Measurements from ENCODE around the gene NTM.

The NTM gene

GRCh38 chr11:131776211-131776610, 405.8 kb downstream of the NTM start:
- Histone ChIP-seq H3K27me3 (ENCODE audit: low read depth, low read length) (peaks cover 21% of the 10 kb centered on the region; the same call in 1 of the 2 replicates), H3K4me3 (ENCODE audit: low read length) (no peak overlapping the region), H3K4me1 (ENCODE audit: low read length) (no peaks in the 10 kb centered on the region), H3K27ac (ENCODE audit: low read length) (no peak overlapping the region), H3K9me3 (ENCODE audit: insufficient read depth, low read length) (no peaks in the 10 kb centered on the region), H3K79me2 (ENCODE audit: low read length) (no peaks in the 10 kb centered on the region), H3K4me2 (ENCODE audit: low read length) (no peak overlapping the region), H3K36me3 (replicated peaks; ENCODE audit: low read depth, low read length) (no peaks in the 10 kb centered on the region), H2AFZ (ENCODE audit: low read depth, low read length) (no peak overlapping the region), H3K9ac (ENCODE audit: low read length) (no peak overlapping the region), H4K20me1 (ENCODE audit: insufficient read depth, low read length) (no peaks in the 10 kb centered on the region)
- TF ChIP-seq CTCF (IDR thresholded peaks at IDR 0.05; ENCODE audit: low read depth, low read length) (no peak), EZH2phosphoT487 (IDR thresholded peaks at IDR 0.05; ENCODE audit: low read depth) (no peak)

GRCh38 chr11:131785801-131786200, 415.4 kb downstream of the NTM start:
- H3K4me3 ChIP-seq (ENCODE audit: low read length) = no peak overlapping the region
- H3K27me3 ChIP-seq (ENCODE audit: low read depth, low read length) = peaks cover 12% of the 10 kb centered on the region; the same call in 1 of the 2 replicates
- no peak overlapping the region for H2AFZ ChIP-seq (ENCODE audit: low read depth, low read length)
- no peaks in the 10 kb centered on the region for H4K20me1 ChIP-seq (ENCODE audit: insufficient read depth, low read length)
- no peaks in the 10 kb centered on the region for H3K79me2 ChIP-seq (ENCODE audit: low read length)
- no peak overlapping the region for H3K27ac ChIP-seq (ENCODE audit: low read length)
- TF ChIP-seq CTCF (IDR thresholded peaks at IDR 0.05; ENCODE audit: low read depth, low read length) (no peak), EZH2phosphoT487 (IDR thresholded peaks at IDR 0.05; ENCODE audit: low read depth) (no peak)
- no peaks in the 10 kb centered on the region for H3K36me3 ChIP-seq (replicated peaks; ENCODE audit: low read depth, low read length)
- no peak overlapping the region for H3K9ac ChIP-seq (ENCODE audit: low read length)
- H3K4me2 ChIP-seq (ENCODE audit: low read length) = no peak overlapping the region
- no peaks in the 10 kb centered on the region for H3K9me3 ChIP-seq (ENCODE audit: insufficient read depth, low read length)
- H3K4me1 ChIP-seq (ENCODE audit: low read length) = no peaks in the 10 kb centered on the region

GRCh38 chr11:131787119-131787518, 416.7 kb downstream of the NTM start:
- H3K9me3 ChIP-seq (ENCODE audit: insufficient read depth, low read length) = no peaks in the 10 kb centered on the region
- peaks cover 10% of the 10 kb centered on the region; the same call in 1 of the 2 replicates for H3K27me3 ChIP-seq (ENCODE audit: low read depth, low read length)
- no peaks in the 10 kb centered on the region for H3K36me3 ChIP-seq (replicated peaks; ENCODE audit: low read depth, low read length)
- no peak overlapping the region for H3K4me2 ChIP-seq (ENCODE audit: low read length)
- no peak overlapping the region for H2AFZ ChIP-seq (ENCODE audit: low read depth, low read length)
- H3K9ac ChIP-seq (ENCODE audit: low read length) = no peak overlapping the region
- H4K20me1 ChIP-seq (ENCODE audit: insufficient read depth, low read length) = no peaks in the 10 kb centered on the region
- no peak overlapping the region for H3K4me3 ChIP-seq (ENCODE audit: low read length)
- no peaks in the 10 kb centered on the region for H3K4me1 ChIP-seq (ENCODE audit: low read length)
- no peak overlapping the region for H3K27ac ChIP-seq (ENCODE audit: low read length)
- H3K79me2 ChIP-seq (ENCODE audit: low read length) = no peaks in the 10 kb centered on the region
- TF ChIP-seq EZH2phosphoT487 (IDR thresholded peaks at IDR 0.05; ENCODE audit: low read depth) (no peak), CTCF (IDR thresholded peaks at IDR 0.05; ENCODE audit: low read depth, low read length) (no peak)

GRCh38 chr11:131790586-131790985, 420.2 kb downstream of the NTM start:
- Histone ChIP-seq H4K20me1 (ENCODE audit: insufficient read depth, low read length) (no peaks in the 10 kb centered on the region; the same call in 1 of the 2 replicates), H3K27ac (ENCODE audit: low read length) (no peak overlapping the region), H3K4me1 (ENCODE audit: low read length) (no peaks in the 10 kb centered on the region), H3K9me3 (ENCODE audit: insufficient read depth, low read length) (no peaks in the 10 kb centered on the region), H3K27me3 (ENCODE audit: low read depth, low read length) (peaks cover 10% of the 10 kb centered on the region), H3K4me2 (ENCODE audit: low read length) (no peak overlapping the region), H2AFZ (ENCODE audit: low read depth, low read length) (no peak overlapping the region), H3K4me3 (ENCODE audit: low read length) (no peak overlapping the region), H3K36me3 (replicated peaks; ENCODE audit: low read depth, low read length) (no peaks in the 10 kb centered on the region), H3K9ac (ENCODE audit: low read length) (no peak overlapping the region), H3K79me2 (ENCODE audit: low read length) (no peaks in the 10 kb centered on the region)
- no peak for TF ChIP-seq CTCF (IDR thresholded peaks at IDR 0.05; ENCODE audit: low read depth, low read length)
- TF ChIP-seq EZH2phosphoT487 (IDR thresholded peaks at IDR 0.05; ENCODE audit: low read depth) = no peak

All from OCI-LY3 (cell line).